ENCODE data around the gene LYPD6.

LYPD6 gene

GRCh38 chr2:149353421-149353820 lies 23.0 kb downstream of the LYPD6 start:
- Histone ChIP-seq H3K4me2 (ENCODE audit: low read depth, low read length) (no peak overlapping the region), H3K27ac (ENCODE audit: low read length) (no peak overlapping the region), H3K27me3 (replicated peaks; ENCODE audit: insufficient read depth, low read length) (no peaks in the 10 kb centered on the region), H3K9ac (ENCODE audit: low read length) (no peak overlapping the region), H3K79me2 (ENCODE audit: low read length) (no peaks in the 10 kb centered on the region), H4K20me1 (ENCODE audit: insufficient read depth, low read length) (no peaks in the 10 kb centered on the region), H3F3A (ENCODE audit: insufficient read depth, low read length) (no peaks in the 10 kb centered on the region), H2AFZ (ENCODE audit: low read length) (no peak overlapping the region), H3K4me3 (ENCODE audit: low read length) (no peak overlapping the region), H3K4me1 (ENCODE audit: low read length) (no peaks in the 10 kb centered on the region), H3K9me3 (replicated peaks; ENCODE audit: insufficient read depth, low read length) (no peaks in the 10 kb centered on the region), H3K9me2 (replicated peaks; ENCODE audit: insufficient read depth, low read length) (no peaks in the 10 kb centered on the region), H3K36me3 (replicated peaks; ENCODE audit: insufficient read depth, low read length) (no peaks in the 10 kb centered on the region)
- no peak for DNase-seq
- TF ChIP-seq EZH2 (optimal IDR thresholded peaks at IDR 0.05; ENCODE audit: low read depth, low read length) (no peak), CTCF (IDR thresholded peaks at IDR 0.05; ENCODE audit: low read length) (no peak), EZH2phosphoT487 (IDR thresholded peaks at IDR 0.05; ENCODE audit: low read length) (no peak)

- no peaks in the 10 kb centered on the region for H3K9me2 ChIP-seq (replicated peaks; ENCODE audit: insufficient read depth, low read length)
- H3K9ac ChIP-seq (ENCODE audit: low read length) = no peak overlapping the region
- no peaks in the 10 kb centered on the region for H3K9me3 ChIP-seq (replicated peaks; ENCODE audit: insufficient read depth, low read length)
- H3F3A ChIP-seq (ENCODE audit: insufficient read depth, low read length) = no peaks in the 10 kb centered on the region
- H3K27me3 ChIP-seq (replicated peaks; ENCODE audit: insufficient read depth, low read length) = no peaks in the 10 kb centered on the region
- DNase-seq = no peak
- no peak overlapping the region for H3K4me2 ChIP-seq (ENCODE audit: low read depth, low read length)
- no peak for TF ChIP-seq EZH2phosphoT487 (IDR thresholded peaks at IDR 0.05; ENCODE audit: low read length)
- no peak for TF ChIP-seq CTCF (IDR thresholded peaks at IDR 0.05; ENCODE audit: low read length)
- no peak for TF ChIP-seq EZH2 (optimal IDR thresholded peaks at IDR 0.05; ENCODE audit: low read depth, low read length)
- no peaks in the 10 kb centered on the region for H3K79me2 ChIP-seq (ENCODE audit: low read length)
- no peaks in the 10 kb centered on the region for H3K36me3 ChIP-seq (replicated peaks; ENCODE audit: insufficient read depth, low read length)
- H4K20me1 ChIP-seq (ENCODE audit: insufficient read depth, low read length) = no peaks in the 10 kb centered on the region
- H3K27ac ChIP-seq (ENCODE audit: low read length) = no peak overlapping the region
- H2AFZ ChIP-seq (ENCODE audit: low read length) = no peak overlapping the region
- H3K4me3 ChIP-seq (ENCODE audit: low read length) = no peak overlapping the region
- H3K4me1 ChIP-seq (ENCODE audit: low read length) = no peaks in the 10 kb centered on the region
Observed at GRCh38 chr2:149355716-149356422, 25.5 kb downstream of the LYPD6 start.

- Histone ChIP-seq H3K27ac (ENCODE audit: low read length) (no peak overlapping the region), H3K27me3 (replicated peaks; ENCODE audit: insufficient read depth, low read length) (no peaks in the 10 kb centered on the region), H3K9me2 (replicated peaks; ENCODE audit: insufficient read depth, low read length) (no peaks in the 10 kb centered on the region), H3K4me2 (ENCODE audit: low read depth, low read length) (no peak overlapping the region), H3K9me3 (replicated peaks; ENCODE audit: insufficient read depth, low read length) (no peaks in the 10 kb centered on the region), H3F3A (ENCODE audit: insufficient read depth, low read length) (no peaks in the 10 kb centered on the region), H3K4me1 (ENCODE audit: low read length) (no peaks in the 10 kb centered on the region), H3K4me3 (ENCODE audit: low read length) (no peak overlapping the region), H3K79me2 (ENCODE audit: low read length) (no peaks in the 10 kb centered on the region), H2AFZ (ENCODE audit: low read length) (no peak overlapping the region), H4K20me1 (ENCODE audit: insufficient read depth, low read length) (no peaks in the 10 kb centered on the region), H3K36me3 (replicated peaks; ENCODE audit: insufficient read depth, low read length) (no peaks in the 10 kb centered on the region), H3K9ac (ENCODE audit: low read length) (no peak overlapping the region)
- no peak for DNase-seq
- TF ChIP-seq EZH2 (optimal IDR thresholded peaks at IDR 0.05; ENCODE audit: low read depth, low read length) (no peak), CTCF (IDR thresholded peaks at IDR 0.05; ENCODE audit: low read length) (no peak), EZH2phosphoT487 (IDR thresholded peaks at IDR 0.05; ENCODE audit: low read length) (no peak)
Observed at GRCh38 chr2:149357058-149357457, 26.7 kb downstream of the LYPD6 start.

Data from MM.1S (cell line).